ENCODE data around the gene EXOC3L1.
A peak's percentile ranks its signal among the peaks of the same experiment; 100 is the strongest.

EXOC3L1 gene

DNA sequence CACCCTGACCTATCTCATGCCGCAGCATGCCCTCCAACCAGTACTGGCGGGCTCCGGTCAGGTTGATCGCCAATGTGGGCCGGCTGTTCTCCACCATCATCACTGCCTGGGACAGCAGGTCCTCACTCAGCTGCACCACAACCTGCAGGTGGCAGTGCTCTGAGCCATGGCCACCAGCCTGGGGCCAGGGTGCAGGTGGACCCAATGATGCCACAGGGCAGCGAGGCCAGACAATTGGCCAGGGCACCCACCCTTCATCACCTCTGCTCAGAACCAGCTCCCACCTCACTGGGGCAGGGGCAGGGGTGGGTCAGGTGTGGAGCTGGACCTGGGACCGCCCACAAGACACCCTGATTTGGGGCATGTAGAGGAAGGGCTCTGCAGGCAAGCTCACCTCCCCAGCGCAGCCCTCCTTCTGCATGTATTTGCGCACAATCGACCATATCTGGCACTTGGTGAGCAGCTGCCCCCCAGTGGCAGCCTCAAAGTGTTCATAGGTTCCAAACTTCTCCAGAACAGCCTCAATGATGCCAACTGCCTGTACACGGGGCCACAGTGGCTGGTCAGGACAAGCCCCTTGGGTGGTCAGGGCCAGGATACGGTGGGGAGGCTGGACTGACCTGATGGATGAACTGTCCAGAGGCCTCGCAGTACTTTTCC, 10.4 kb downstream of the EXOC3L1 start:
- H2BK5ac ChIP-seq (ENCODE audit: low read length), result no peak overlapping the region
- H3K36me3 ChIP-seq (ENCODE audit: control insufficient read depth, insufficient read depth, low read length), result no peaks in the 10 kb centered on the region
- H3K4me2 ChIP-seq (ENCODE audit: low read length), result no peak overlapping the region
- H4K5ac ChIP-seq (ENCODE audit: low read length), result no peak overlapping the region
- no peak overlapping the region for H3K4me3 ChIP-seq (ENCODE audit: low read length)
- no peak overlapping the region for H2AK5ac ChIP-seq (ENCODE audit: low read length)
- peaks cover 3% of the 10 kb centered on the region for H3K4me1 ChIP-seq (ENCODE audit: control insufficient read depth, low read depth, low read length)
- no peak overlapping the region for H3K23ac ChIP-seq (ENCODE audit: low read length)
- H3K79me1 ChIP-seq (ENCODE audit: low read length), result peaks cover 4% of the 10 kb centered on the region
- WGBS (ENCODE audit: extremely low coverage, insufficient coverage, low lambda C conversion rate), result no CpG with 5 or more reads among the region's 13 CpGs
- H3K79me2 ChIP-seq (ENCODE audit: control insufficient read depth, insufficient read depth, low read length), result no peaks in the 10 kb centered on the region
- H3K4ac ChIP-seq (ENCODE audit: low read depth, low read length), result no peak overlapping the region
- no peak overlapping the region for H4K8ac ChIP-seq (ENCODE audit: low read depth, low read length)
- H3K18ac ChIP-seq (ENCODE audit: low read length), result no peak overlapping the region
- peak; percentile 29 for DNase-seq
- no peak overlapping the region for H2BK15ac ChIP-seq (replicated peaks; ENCODE audit: low read depth)
- no peak overlapping the region for H2BK120ac ChIP-seq (ENCODE audit: low read depth, low read length)
- no peak overlapping the region for H3K9ac ChIP-seq (ENCODE audit: low read length)
- H3K27ac ChIP-seq (ENCODE audit: low read depth, low read length), result no peak overlapping the region
- no peak overlapping the region for H3K56ac ChIP-seq (ENCODE audit: low read length)
- peaks cover 6% of the 10 kb centered on the region for H3K27me3 ChIP-seq (ENCODE audit: insufficient read depth, low read length, poor library complexity)

DNA sequence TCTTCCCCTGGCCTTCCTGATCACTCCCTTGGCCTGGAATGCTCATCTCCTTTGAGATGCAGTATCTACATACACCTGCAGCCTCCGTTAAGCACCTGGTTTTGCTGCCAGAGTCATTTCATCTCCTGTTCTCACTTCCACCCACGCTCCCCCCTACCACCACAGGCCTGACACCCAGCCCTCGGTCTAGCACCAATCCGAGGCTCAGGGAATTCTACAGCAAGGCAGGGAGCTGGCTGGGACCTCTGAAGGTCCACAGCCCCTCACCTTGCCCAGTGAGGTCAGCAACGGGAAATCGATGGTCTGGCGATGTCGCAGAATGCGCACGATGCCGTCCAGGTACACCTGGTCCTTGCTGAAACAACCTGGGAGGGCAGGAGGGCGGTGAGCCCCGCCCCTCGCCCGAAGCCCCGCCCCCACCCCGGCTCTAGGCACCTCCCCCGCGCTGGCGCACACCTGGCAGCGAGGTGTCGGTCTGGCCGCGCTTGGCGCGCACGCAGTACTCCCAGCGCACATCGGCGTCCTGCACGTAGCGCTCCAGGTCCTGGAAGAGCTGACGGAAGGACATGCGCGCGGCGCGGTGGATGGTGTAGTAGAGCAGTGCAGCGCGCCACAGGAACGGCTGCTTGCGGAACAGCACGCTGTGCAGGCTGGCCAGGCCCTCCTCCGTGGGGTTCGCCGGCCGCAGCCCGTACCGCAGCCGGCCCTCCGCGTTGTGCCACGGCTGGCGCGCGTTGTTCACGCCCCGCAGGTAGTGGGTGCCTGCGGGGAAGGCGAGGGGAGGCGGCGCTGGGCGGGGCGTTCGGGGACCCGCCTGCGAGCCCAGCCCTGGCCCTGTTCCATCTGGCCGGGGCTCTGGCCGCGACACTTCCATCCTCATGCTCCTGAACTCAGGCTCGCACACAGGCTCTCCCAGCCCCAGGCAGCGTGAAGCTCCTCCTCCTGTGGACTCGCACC, 11.9 kb downstream of the EXOC3L1 start:
- Histone ChIP-seq H2BK15ac (replicated peaks; ENCODE audit: low read depth) (no peak overlapping the region), H3K56ac (ENCODE audit: low read length) (peak overlapping the region; percentile 87), H3K18ac (ENCODE audit: low read length) (no peak overlapping the region), H3K4ac (ENCODE audit: low read depth, low read length) (no peak overlapping the region), H3K23ac (ENCODE audit: low read length) (no peak overlapping the region), H3K4me2 (ENCODE audit: low read length) (peak overlapping the region; percentile 94), H3K79me2 (ENCODE audit: control insufficient read depth, insufficient read depth, low read length) (no peaks in the 10 kb centered on the region), H3K36me3 (ENCODE audit: control insufficient read depth, insufficient read depth, low read length) (no peaks in the 10 kb centered on the region), H2BK5ac (ENCODE audit: low read length) (no peak overlapping the region), H3K4me3 (ENCODE audit: low read length) (no peak overlapping the region), H3K9ac (ENCODE audit: low read length) (peak overlapping the region; percentile 68), H3K4me1 (ENCODE audit: control insufficient read depth, low read depth, low read length) (peaks cover 5% of the 10 kb centered on the region), H3K27ac (ENCODE audit: low read depth, low read length) (no peak overlapping the region), H4K8ac (ENCODE audit: low read depth, low read length) (no peak overlapping the region), H2AK5ac (ENCODE audit: low read length) (no peak overlapping the region), H2BK120ac (ENCODE audit: low read depth, low read length) (no peak overlapping the region), H3K27me3 (ENCODE audit: insufficient read depth, low read length, poor library complexity) (peaks cover 9% of the 10 kb centered on the region), H3K79me1 (ENCODE audit: low read length) (peaks cover 3% of the 10 kb centered on the region), H4K5ac (ENCODE audit: low read length) (no peak overlapping the region)
- no CpG with 5 or more reads among the region's 73 CpGs for WGBS (ENCODE audit: extremely low coverage, insufficient coverage, low lambda C conversion rate)
- DNase-seq, result peak; percentile 92

GRCh38 chr16:67176662-67177061, 13.3 kb downstream of the EXOC3L1 start:
- Histone ChIP-seq H4K8ac (ENCODE audit: low read depth, low read length) (no peak overlapping the region), H3K36me3 (ENCODE audit: control insufficient read depth, insufficient read depth, low read length) (no peaks in the 10 kb centered on the region), H4K5ac (ENCODE audit: low read length) (no peak overlapping the region), H3K27me3 (ENCODE audit: insufficient read depth, low read length, poor library complexity) (peaks cover 9% of the 10 kb centered on the region), H3K56ac (ENCODE audit: low read length) (no peak overlapping the region), H3K9ac (ENCODE audit: low read length) (no peak overlapping the region), H3K79me2 (ENCODE audit: control insufficient read depth, insufficient read depth, low read length) (no peaks in the 10 kb centered on the region), H2BK5ac (ENCODE audit: low read length) (no peak overlapping the region), H2BK120ac (ENCODE audit: low read depth, low read length) (no peak overlapping the region), H2BK15ac (replicated peaks; ENCODE audit: low read depth) (no peak overlapping the region), H3K4me3 (ENCODE audit: low read length) (no peak overlapping the region), H2AK5ac (ENCODE audit: low read length) (no peak overlapping the region), H3K27ac (ENCODE audit: low read depth, low read length) (no peak overlapping the region), H3K4ac (ENCODE audit: low read depth, low read length) (no peak overlapping the region), H3K18ac (ENCODE audit: low read length) (no peak overlapping the region), H3K4me1 (ENCODE audit: control insufficient read depth, low read depth, low read length) (peaks cover 2% of the 10 kb centered on the region), H3K79me1 (ENCODE audit: low read length) (no peaks in the 10 kb centered on the region), H3K4me2 (ENCODE audit: low read length) (no peak overlapping the region), H3K23ac (ENCODE audit: low read length) (no peak overlapping the region)
- no CpG with 5 or more reads among the region's 12 CpGs for WGBS (ENCODE audit: extremely low coverage, insufficient coverage, low lambda C conversion rate)
- DNase-seq, result no peak

DNA sequence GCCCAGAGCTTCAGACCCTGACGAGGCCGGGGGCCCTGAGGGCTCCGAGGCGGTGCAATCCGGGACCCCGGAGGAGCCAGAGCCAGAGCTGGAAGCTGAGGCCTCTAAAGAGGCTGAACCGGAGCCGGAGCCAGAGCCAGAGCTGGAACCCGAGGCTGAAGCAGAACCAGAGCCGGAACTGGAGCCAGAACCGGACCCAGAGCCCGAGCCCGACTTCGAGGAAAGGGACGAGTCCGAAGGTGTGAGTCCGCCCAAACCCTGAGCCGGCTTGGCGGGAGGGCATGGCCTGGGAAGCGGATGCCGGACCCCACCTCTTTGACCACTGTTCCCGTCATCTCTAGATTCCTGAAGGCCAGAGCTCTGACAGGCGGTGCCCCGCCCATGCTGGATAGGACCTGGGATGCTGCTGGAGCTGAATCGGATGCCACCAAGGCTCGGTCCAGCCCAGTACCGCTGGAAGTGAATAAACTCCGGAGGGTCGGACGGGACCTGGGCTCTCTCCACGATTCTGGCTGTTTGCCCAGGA, 15.2 kb downstream of the EXOC3L1 start:
- Histone ChIP-seq H3K4me3 (ENCODE audit: low read length) (no peak overlapping the region), H2BK5ac (ENCODE audit: low read length) (no peak overlapping the region), H3K4ac (ENCODE audit: low read depth, low read length) (no peak overlapping the region), H3K27me3 (ENCODE audit: insufficient read depth, low read length, poor library complexity) (peaks cover 9% of the 10 kb centered on the region), H3K23ac (ENCODE audit: low read length) (no peak overlapping the region), H4K5ac (ENCODE audit: low read length) (no peak overlapping the region), H3K79me2 (ENCODE audit: control insufficient read depth, insufficient read depth, low read length) (no peaks in the 10 kb centered on the region), H3K4me2 (ENCODE audit: low read length) (peak overlapping the region; percentile 68), H3K18ac (ENCODE audit: low read length) (no peak overlapping the region), H3K9ac (ENCODE audit: low read length) (peak overlapping the region; percentile 69), H2BK120ac (ENCODE audit: low read depth, low read length) (no peak overlapping the region), H3K4me1 (ENCODE audit: control insufficient read depth, low read depth, low read length) (peaks cover 8% of the 10 kb centered on the region), H2BK15ac (replicated peaks; ENCODE audit: low read depth) (no peak overlapping the region), H3K79me1 (ENCODE audit: low read length) (no peaks in the 10 kb centered on the region), H3K36me3 (ENCODE audit: control insufficient read depth, insufficient read depth, low read length) (no peaks in the 10 kb centered on the region), H3K56ac (ENCODE audit: low read length) (peak overlapping the region; percentile 82), H4K8ac (ENCODE audit: low read depth, low read length) (no peak overlapping the region), H2AK5ac (ENCODE audit: low read length) (no peak overlapping the region), H3K27ac (ENCODE audit: low read depth, low read length) (no peak overlapping the region)
- DNase-seq, result no peak
- whole genome bisulfite sequencing (ENCODE audit: extremely low coverage, insufficient coverage, low lambda C conversion rate), result no CpG with 5 or more reads among the region's 31 CpGs

DNA sequence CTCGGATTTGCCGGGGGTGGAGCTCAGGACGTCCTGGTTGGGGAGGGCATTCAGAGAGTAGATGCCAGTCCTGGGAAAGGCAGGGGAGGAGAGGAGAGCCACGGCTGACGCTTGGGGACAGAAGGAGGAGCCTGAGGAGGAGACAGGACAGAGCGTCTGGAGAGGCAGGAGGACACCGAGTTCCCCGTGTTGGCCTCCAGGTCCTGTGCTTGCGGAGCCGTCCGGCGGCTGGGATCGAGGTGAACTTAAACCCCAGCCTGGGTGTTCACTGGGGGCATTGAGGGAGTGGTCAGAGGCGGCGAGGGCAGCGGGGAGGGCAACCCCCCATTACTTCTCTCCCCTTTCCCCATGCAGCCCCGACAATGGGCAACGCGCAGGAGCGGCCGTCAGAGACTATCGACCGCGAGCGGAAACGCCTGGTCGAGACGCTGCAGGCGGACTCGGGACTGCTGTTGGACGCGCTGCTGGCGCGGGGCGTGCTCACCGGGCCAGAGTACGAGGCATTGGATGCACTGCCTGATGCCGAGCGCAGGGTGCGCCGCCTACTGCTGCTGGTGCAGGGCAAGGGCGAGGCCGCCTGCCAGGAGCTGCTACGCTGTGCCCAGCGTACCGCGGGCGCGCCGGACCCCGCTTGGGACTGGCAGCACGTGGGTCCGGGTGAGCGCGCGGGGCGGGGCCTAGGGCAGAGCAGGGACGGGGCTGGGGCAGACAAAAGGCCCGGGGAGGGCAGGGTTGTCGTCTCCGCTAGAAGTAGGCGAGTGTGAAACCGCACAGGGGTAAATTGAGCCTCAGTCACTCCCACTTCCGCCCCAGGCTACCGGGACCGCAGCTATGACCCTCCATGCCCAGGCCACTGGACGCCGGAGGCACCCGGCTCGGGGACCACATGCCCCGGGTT, 15.9 kb downstream of the EXOC3L1 start:
- H3K56ac ChIP-seq (ENCODE audit: low read length), result peak overlapping the region; percentile 82
- H3K23ac ChIP-seq (ENCODE audit: low read length), result no peak overlapping the region
- H3K4ac ChIP-seq (ENCODE audit: low read depth, low read length), result no peak overlapping the region
- H4K5ac ChIP-seq (ENCODE audit: low read length), result no peak overlapping the region
- H2AK5ac ChIP-seq (ENCODE audit: low read length), result no peak overlapping the region
- H4K8ac ChIP-seq (ENCODE audit: low read depth, low read length), result no peak overlapping the region
- WGBS (ENCODE audit: extremely low coverage, insufficient coverage, low lambda C conversion rate), result no CpG with 5 or more reads among the region's 71 CpGs
- no peaks in the 10 kb centered on the region for H3K36me3 ChIP-seq (ENCODE audit: control insufficient read depth, insufficient read depth, low read length)
- H2BK15ac ChIP-seq (replicated peaks; ENCODE audit: low read depth), result no peak overlapping the region
- no peak overlapping the region for H2BK5ac ChIP-seq (ENCODE audit: low read length)
- H3K79me2 ChIP-seq (ENCODE audit: control insufficient read depth, insufficient read depth, low read length), result no peaks in the 10 kb centered on the region
- peak; percentile 78 for DNase-seq
- no peak overlapping the region for H3K18ac ChIP-seq (ENCODE audit: low read length)
- peaks cover 12% of the 10 kb centered on the region for H3K27me3 ChIP-seq (ENCODE audit: insufficient read depth, low read length, poor library complexity)
- H3K79me1 ChIP-seq (ENCODE audit: low read length), result no peaks in the 10 kb centered on the region
- peak overlapping the region; percentile 68 for H3K4me2 ChIP-seq (ENCODE audit: low read length)
- H3K9ac ChIP-seq (ENCODE audit: low read length), result peak overlapping the region; percentile 69
- no peak overlapping the region for H3K27ac ChIP-seq (ENCODE audit: low read depth, low read length)
- H3K4me1 ChIP-seq (ENCODE audit: control insufficient read depth, low read depth, low read length), result peaks cover 8% of the 10 kb centered on the region
- no peak overlapping the region for H2BK120ac ChIP-seq (ENCODE audit: low read depth, low read length)
- peak overlapping the region; percentile 17 for H3K4me3 ChIP-seq (ENCODE audit: low read length)

Measured in mesendoderm (in vitro differentiated cells).